PC-9 (cell line): Measurements from ENCODE around the gene IFIT5. TPM values are rescaled to one million over a fixed set of nuclear protein-coding genes. Genes with fewer than 3 reads are reported as not detected.

Experiments
- BruUV-seq: library from RNA; stranded (reverse); fragments of 400-500 nt; replicated peaks from 2 replicates; lab custom pipeline; 2021; lab: Mats Ljungman, UMichigan
- CTCF ChIA-PET: fragments of 300-600 bp; sonication (Branson Sonifier 250); formaldehyde crosslinking; loops from one replicate; lab custom pipeline; 2022; ENCODE audit warnings: antibody characterized with exemption; lab: Charles Lee
- POLR2A ChIA-PET: fragments of 300-600 bp; sonication (Branson Sonifier 250); formaldehyde crosslinking; loops from one replicate; lab custom pipeline; 2022; ENCODE audit warnings: antibody characterized with exemption; ENCODE audit not compliant: unreplicated experiment; lab: Charles Lee
- DNase-seq, 2 experiments: peaks; one replicate each; pipeline versions ENCODE4 v3.0.0 to v3.0.0-alpha.2; 2015 to 2022; ENCODE audit warnings: mixed read lengths in 1 of 2
- H2AFZ ChIP-seq: fragments of 200-600 bp; sonication (generic); 2 replicates; pipeline ENCODE4 v1.8.1; 2017; ENCODE audit warnings: antibody characterized with exemption
- H3F3A ChIP-seq: fragments of 200-600 bp; sonication (generic); 2 replicates; pipeline ENCODE4 v1.8.1; 2017; ENCODE audit warnings: antibody characterized with exemption, mild to moderate bottlenecking, low read depth; ENCODE audit not compliant: insufficient read depth
- H3K27ac ChIP-seq: fragments of 200-600 bp; sonication (generic); 2 replicates; pipeline ENCODE4 v1.6.1; 2016; ENCODE audit warnings: mixed run types
- H3K27me3 ChIP-seq: fragments of 200-600 bp; sonication (generic); 2 replicates; pipeline ENCODE4 v1.6.1; 2016; ENCODE audit warnings: low read depth, mixed run types; ENCODE audit not compliant: insufficient read depth
- H3K36me3 ChIP-seq: fragments of 200-600 bp; sonication (generic); 2 replicates; pipeline ENCODE4 v1.6.1; 2016; ENCODE audit warnings: low read depth, mixed run types
- H3K4me1 ChIP-seq: fragments of 200-600 bp; sonication (generic); replicated peaks from 2 replicates; pipeline ENCODE4 v1.6.1; 2016; ENCODE audit warnings: mixed run types; ENCODE audit not compliant: insufficient read depth
- H3K4me2 ChIP-seq: fragments of 200-600 bp; sonication (generic); 2 replicates; pipeline ENCODE4 v1.6.1; 2017; ENCODE audit warnings: mixed run types
- H3K4me3 ChIP-seq: fragments of 200-600 bp; sonication (generic); 2 replicates; pipeline ENCODE4 v1.6.1; 2016; ENCODE audit warnings: mixed run types
- H3K79me2 ChIP-seq: fragments of 200-600 bp; sonication (generic); 2 replicates; pipeline ENCODE4 v1.6.1; 2017; ENCODE audit warnings: low read depth, mixed run types
- H3K9me2 ChIP-seq: fragments of 200-600 bp; sonication (generic); 2 replicates; pipeline ENCODE4 v1.8.1; 2017; ENCODE audit warnings: mild to moderate bottlenecking; ENCODE audit not compliant: insufficient read depth
- H3K9me3 ChIP-seq: fragments of 200-600 bp; sonication (generic); 2 replicates; pipeline ENCODE4 v1.8.1; 2016; ENCODE audit warnings: low read depth; ENCODE audit not compliant: insufficient read depth
- H4K20me1 ChIP-seq: fragments of 200-600 bp; sonication (generic); 2 replicates; pipeline ENCODE4 v1.8.1; 2017; ENCODE audit not compliant: insufficient read depth
- EZH2 ChIP-seq: fragments of 200-600 bp; sonication (generic); IDR thresholded peaks from 2 replicates; pipeline ENCODE4 v1.8.0; 2017; ENCODE audit warnings: antibody characterized with exemption, low read depth
- intact Hi-C: fragments of 100-400 bp; cut with micrococcal nuclease; formaldehyde crosslinking; loops from one replicate; pipeline ENCODE4 v1.10.0; 2022; ENCODE audit not compliant: unreplicated experiment
- total RNA-seq: library from RNA; stranded (reverse); gene quantifications from 2 replicates; pipeline ENCODE4 v1.2.3, GENCODE V29; 2021
- TF ChIP-seq, protein P1 (sequence below): fragments of 200-600 bp; sonication (generic); conservative IDR thresholded peaks from 2 replicates; pipeline ENCODE4 v1.6.1; 2017; ENCODE audit warnings: mixed run types, antibody characterized with exemption, mild to moderate bottlenecking, moderate library complexity

Gene IFIT5
- total RNA-seq, 1 experiment from 2014 or later, result 1.9 TPM

DNA sequence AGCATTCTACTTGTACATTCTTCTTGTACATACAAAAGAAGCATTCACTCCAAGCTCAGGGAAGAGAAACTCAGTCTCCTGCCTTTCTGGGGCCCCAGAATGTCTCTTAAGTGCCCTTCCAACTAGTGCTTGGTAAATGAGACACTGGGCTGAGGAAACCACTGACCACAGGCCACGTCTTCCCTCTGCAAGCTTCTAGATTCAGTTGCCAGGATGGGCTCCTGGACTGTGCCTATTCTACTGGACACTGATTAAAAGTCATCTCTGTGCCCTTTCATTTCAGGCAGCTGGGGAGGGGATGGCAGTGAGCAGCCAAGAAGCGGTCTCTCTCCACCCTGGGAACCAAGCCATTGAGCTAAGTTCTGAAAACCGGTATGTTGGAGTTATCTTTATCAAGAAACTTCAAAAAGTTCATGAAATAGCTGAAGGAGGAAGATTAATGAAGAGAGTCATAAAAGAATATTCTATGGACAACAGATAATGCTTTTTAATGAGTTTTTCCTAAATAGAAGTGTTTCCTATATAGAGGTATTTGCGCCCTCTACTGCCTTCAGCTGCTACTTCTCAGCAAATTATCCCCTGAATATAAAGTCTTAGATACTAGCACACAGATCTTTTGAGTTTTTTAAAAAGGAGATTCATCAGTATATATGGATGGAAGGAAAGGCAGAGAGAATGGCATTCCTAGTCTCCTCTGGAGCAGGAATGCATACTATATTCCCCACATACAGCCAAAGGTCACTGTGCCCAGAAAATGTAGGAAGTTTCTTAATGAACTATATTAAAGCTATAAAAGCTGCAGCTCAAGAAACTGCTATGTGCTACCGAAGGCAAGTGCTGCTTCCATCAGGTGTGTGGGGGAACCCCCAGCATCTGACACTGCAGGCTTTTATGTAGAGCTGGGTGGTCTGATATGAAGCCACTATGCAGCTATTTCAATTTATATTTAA lies 44.9 kb upstream of the IFIT5 start:
- no peak for TF ChIP-seq EZH2
- TF ChIP-seq, protein P1, sequence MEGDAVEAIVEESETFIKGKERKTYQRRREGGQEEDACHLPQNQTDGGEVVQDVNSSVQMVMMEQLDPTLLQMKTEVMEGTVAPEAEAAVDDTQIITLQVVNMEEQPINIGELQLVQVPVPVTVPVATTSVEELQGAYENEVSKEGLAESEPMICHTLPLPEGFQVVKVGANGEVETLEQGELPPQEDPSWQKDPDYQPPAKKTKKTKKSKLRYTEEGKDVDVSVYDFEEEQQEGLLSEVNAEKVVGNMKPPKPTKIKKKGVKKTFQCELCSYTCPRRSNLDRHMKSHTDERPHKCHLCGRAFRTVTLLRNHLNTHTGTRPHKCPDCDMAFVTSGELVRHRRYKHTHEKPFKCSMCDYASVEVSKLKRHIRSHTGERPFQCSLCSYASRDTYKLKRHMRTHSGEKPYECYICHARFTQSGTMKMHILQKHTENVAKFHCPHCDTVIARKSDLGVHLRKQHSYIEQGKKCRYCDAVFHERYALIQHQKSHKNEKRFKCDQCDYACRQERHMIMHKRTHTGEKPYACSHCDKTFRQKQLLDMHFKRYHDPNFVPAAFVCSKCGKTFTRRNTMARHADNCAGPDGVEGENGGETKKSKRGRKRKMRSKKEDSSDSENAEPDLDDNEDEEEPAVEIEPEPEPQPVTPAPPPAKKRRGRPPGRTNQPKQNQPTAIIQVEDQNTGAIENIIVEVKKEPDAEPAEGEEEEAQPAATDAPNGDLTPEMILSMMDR, result peak; percentile 64
- H4K20me1 ChIP-seq, result no peaks in the 10 kb centered on the region
- no peaks in the 10 kb centered on the region for H3K9me3 ChIP-seq
- ChIA-PET POLR2A (interaction anchor here (0.6 to 0.7 kb wide), 2 partner anchors 18 to 92 kb away, joined by 8 to 15 read pairs; no protein-coding TSS in a partner anchor), CTCF (interaction anchor here (0.6 to 0.9 kb wide), 3 partner anchors 44 to 193 kb away, joined by 3 to 4 read pairs (median 3); no protein-coding TSS in a partner anchor)
- no peak overlapping the region for H2AFZ ChIP-seq
- no peak overlapping the region for H3K4me3 ChIP-seq
- no peaks in the 10 kb centered on the region for H3K9me2 ChIP-seq
- DNase-seq, result no peak
- peaks cover 13% of the 10 kb centered on the region for H3K4me1 ChIP-seq
- no peaks in the 10 kb centered on the region for H3K27me3 ChIP-seq
- H3K4me2 ChIP-seq, result no peak overlapping the region
- no peaks in the 10 kb centered on the region for H3K36me3 ChIP-seq
- no peaks in the 10 kb centered on the region for H3K79me2 ChIP-seq
- no peak overlapping the region for H3K27ac ChIP-seq
- peaks cover 9% of the 10 kb centered on the region; the same call in 1 of the 2 replicates for H3F3A ChIP-seq
- intact Hi-C loops, result no loop called here
- no TSS peak for BruUV-seq

DNA sequence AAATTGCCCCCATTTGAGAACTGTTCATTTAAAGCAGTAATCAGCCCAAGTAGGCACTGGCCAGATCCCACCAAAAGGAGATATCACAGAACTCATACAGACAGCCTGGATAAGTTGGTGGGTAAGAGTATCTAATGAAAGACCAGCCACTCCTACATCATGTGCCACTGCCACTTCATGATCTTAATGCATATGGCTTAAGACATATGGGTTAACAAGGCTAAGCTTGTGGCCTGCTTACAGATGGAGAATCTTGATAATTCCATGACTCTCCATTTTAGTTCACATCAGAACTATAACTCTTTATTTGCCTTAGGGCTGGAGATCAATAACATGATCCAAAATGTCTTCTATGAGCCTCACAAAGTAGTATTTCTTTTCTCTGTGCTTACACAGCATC lies 43.3 kb upstream of the IFIT5 start:
- Histone ChIP-seq H3K79me2 (no peaks in the 10 kb centered on the region), H3K9me3 (no peaks in the 10 kb centered on the region), H3F3A (peaks cover 9% of the 10 kb centered on the region; the same call in 1 of the 2 replicates), H3K27ac (no peak overlapping the region), H3K4me2 (no peak overlapping the region), H2AFZ (no peak overlapping the region), H3K36me3 (no peaks in the 10 kb centered on the region), H3K27me3 (no peaks in the 10 kb centered on the region), H3K9me2 (no peaks in the 10 kb centered on the region), H3K4me1 (peaks cover 19% of the 10 kb centered on the region), H3K4me3 (no peak overlapping the region), H4K20me1 (no peaks in the 10 kb centered on the region)
- no peak for DNase-seq
- BruUV-seq, result no TSS peak
- ChIA-PET POLR2A (no interaction called here), CTCF (no interaction called here)
- no peak for TF ChIP-seq EZH2
- TF ChIP-seq, protein P1, result no peak
- intact Hi-C loops, result no loop called here

DNA sequence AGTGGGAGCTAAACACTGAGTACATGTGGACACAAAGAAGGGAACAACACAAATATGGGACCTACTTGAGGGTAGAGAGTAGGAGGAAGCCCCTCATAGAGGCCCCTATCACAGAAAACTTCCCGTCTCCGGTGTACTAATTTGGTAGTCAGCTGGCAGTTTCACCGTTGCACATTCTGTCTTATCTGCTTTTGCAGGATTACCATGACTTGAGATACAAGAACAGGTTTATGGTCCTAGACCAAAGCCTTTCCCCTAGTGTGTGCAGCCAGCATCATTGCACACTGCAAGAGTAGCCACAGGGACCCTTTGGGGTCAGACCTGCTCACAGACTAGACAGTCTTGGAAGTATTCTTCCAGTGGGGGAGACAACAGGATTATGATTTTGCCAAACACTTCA lies 42.4 kb upstream of the IFIT5 start:
- H3F3A ChIP-seq, result peaks cover 9% of the 10 kb centered on the region; the same call in 1 of the 2 replicates
- ChIA-PET POLR2A (interaction anchor here (0.7 kb wide), 1 partner anchor 26 kb away, joined by 4 read pairs; no protein-coding TSS in a partner anchor), CTCF (no interaction called here)
- BruUV-seq, result no TSS peak
- H3K9me3 ChIP-seq, result no peaks in the 10 kb centered on the region
- H3K4me3 ChIP-seq, result no peak overlapping the region
- no peaks in the 10 kb centered on the region for H3K36me3 ChIP-seq
- no peak overlapping the region for H3K27ac ChIP-seq
- peaks cover 19% of the 10 kb centered on the region for H3K4me1 ChIP-seq
- H3K9me2 ChIP-seq, result no peaks in the 10 kb centered on the region
- intact Hi-C loops, result no loop called here
- H3K4me2 ChIP-seq, result no peak overlapping the region
- no peaks in the 10 kb centered on the region for H4K20me1 ChIP-seq
- no peaks in the 10 kb centered on the region for H3K79me2 ChIP-seq
- no peak for DNase-seq
- H3K27me3 ChIP-seq, result no peaks in the 10 kb centered on the region
- no peak overlapping the region for H2AFZ ChIP-seq
- TF ChIP-seq, protein P1, result no peak
- TF ChIP-seq EZH2, result no peak
